Keratinocyte (primary cell): ENCODE results near the gene NLGN4Y. TPM values are rescaled to one million over a fixed set of nuclear protein-coding genes. Genes with fewer than 3 reads are reported as not detected.

Experiments used
- DNase-seq: peaks from one replicate; pipeline ENCODE4 v3.0.0-alpha.2; 2011; ENCODE audit warnings: low read depth, missing footprints, low spot score
- FAIRE-seq: peaks from 2 replicates; lab custom pipeline; 2011; peaks lifted over from hg19 to GRCh38; lab: Jason Lieb, UNC
- H2AFZ ChIP-seq: 2 replicates; pipeline ENCODE4 v1.6.0; 2012; ENCODE audit warnings: low read length, control low read depth, inconsistent platforms; ENCODE audit not compliant: control insufficient read depth
- H3K27ac ChIP-seq: 2 replicates; pipeline ENCODE4 v1.5.1; 2011; ENCODE audit warnings: low read length; ENCODE audit not compliant: control insufficient read depth, insufficient read depth
- H3K27me3 ChIP-seq: 3 replicates; pipeline ENCODE4 v1.6.0; 2011; ENCODE audit warnings: low read length; ENCODE audit not compliant: control insufficient read depth, insufficient read depth; ENCODE audit errors: extremely low read depth
- H3K36me3 ChIP-seq, 2 experiments: 2 replicates in 1 of 2; 3 replicates in 1 of 2; pipeline ENCODE4 v1.5.1; 2011; ENCODE audit warnings: low read length in 2 of 2, mild to moderate bottlenecking in 1 of 2; ENCODE audit not compliant: control insufficient read depth in 2 of 2, insufficient read depth in 2 of 2; ENCODE audit errors: extremely low read depth in 1 of 2
- H3K4me1 ChIP-seq: 3 replicates; pipeline ENCODE4 v1.5.1; 2011; ENCODE audit warnings: low read length; ENCODE audit not compliant: control insufficient read depth, insufficient read depth; ENCODE audit errors: extremely low read depth
- H3K4me2 ChIP-seq: 3 replicates; pipeline ENCODE4 v1.6.0; 2011; ENCODE audit warnings: low read depth, low read length; ENCODE audit not compliant: control insufficient read depth, insufficient read depth; ENCODE audit errors: extremely low read depth
- H3K4me3 ChIP-seq, 3 experiments: fragments of 200-600 bp in 1 of 3; sonication (generic) in 1 of 3; 2 replicates in 2 of 3; 3 replicates in 1 of 3; pipeline ENCODE4 v1.5.1; 2011 to 2016; ENCODE audit warnings: low read length in 3 of 3, mild to moderate bottlenecking in 3 of 3, control low read depth in 2 of 3, inconsistent platforms in 1 of 3, low read depth in 1 of 3, mixed read lengths in 1 of 3, mixed run types in 1 of 3, moderate library complexity in 1 of 3; ENCODE audit not compliant: control insufficient read depth in 2 of 3, insufficient read depth in 2 of 3; ENCODE audit errors: extremely low read depth in 1 of 3
- H3K79me2 ChIP-seq: 2 replicates; pipeline ENCODE4 v1.6.0; 2012; ENCODE audit warnings: low read length; ENCODE audit not compliant: control insufficient read depth, insufficient read depth
- H3K9ac ChIP-seq: 3 replicates; pipeline ENCODE4 v1.6.0; 2011; ENCODE audit warnings: low read length; ENCODE audit not compliant: control insufficient read depth, insufficient read depth; ENCODE audit errors: extremely low read depth
- H3K9me1 ChIP-seq: 3 replicates; pipeline ENCODE4 v1.6.0; 2011; ENCODE audit warnings: low read length; ENCODE audit not compliant: control insufficient read depth, insufficient read depth; ENCODE audit errors: extremely low read depth
- H3K9me3 ChIP-seq: 2 replicates; pipeline ENCODE4 v1.5.1; 2012; ENCODE audit warnings: low read depth, low read length; ENCODE audit not compliant: control insufficient read depth
- H4K20me1 ChIP-seq: 3 replicates; pipeline ENCODE4 v1.6.0; 2011; ENCODE audit warnings: low read length; ENCODE audit not compliant: control insufficient read depth, insufficient read depth; ENCODE audit errors: extremely low read depth
- EZH2 ChIP-seq: IDR thresholded peaks from one replicate; pipeline ENCODE4 v1.6.1; 2012; ENCODE audit warnings: inconsistent platforms, mild to moderate bottlenecking, low read length, moderate library complexity
- dilution Hi-C: fragments of 300-500 bp; cut with MboI; formaldehyde crosslinking; loops from one replicate; pipeline ENCODE4 v1.7.0; 2020; ENCODE audit warnings: low sequenced_read_pairs; ENCODE audit not compliant: extremely low pct_ligation_motif_present
- polyA plus RNA-seq, 5 experiments: library from polyadenylated mRNA; depleted of rRNA in 3 of 5; stranded (reverse) in 3 of 5; stranded (forward) in 1 of 5; unstranded in 1 of 5; fragments of >200 nt; gene quantifications; 1 replicate in 1 of 5; 2 replicates in 3 of 5; 3 replicates in 1 of 5; pipeline versions ENCODE4 v1.2.1 to v1.2.3, GENCODE V29; 2011 to 2012; ENCODE audit warnings: missing spikeins in 2 of 5, low read depth in 1 of 5, low replicate concordance in 1 of 5
- TF ChIP-seq, protein P1 (sequence below), 3 experiments: IDR thresholded peaks in 1 of 3; conservative IDR thresholded peaks in 1 of 3; optimal IDR thresholded peaks in 1 of 3; 2 replicates in 2 of 3; 3 replicates in 1 of 3; pipeline versions ENCODE3 to v1.5.1; 2011; ENCODE audit warnings: low read length in 3 of 3, mild to moderate bottlenecking in 3 of 3, moderate library complexity in 2 of 3, control low read depth in 1 of 3, inconsistent platforms in 1 of 3; ENCODE audit not compliant: insufficient read depth in 2 of 3; ENCODE audit errors: extremely low read depth in 1 of 3

NLGN4Y gene
- polyA plus RNA-seq, 1 donor (not counting 4 experiments of a cell fraction or from before 2014, with no cell fraction given) = not detected

DNA sequence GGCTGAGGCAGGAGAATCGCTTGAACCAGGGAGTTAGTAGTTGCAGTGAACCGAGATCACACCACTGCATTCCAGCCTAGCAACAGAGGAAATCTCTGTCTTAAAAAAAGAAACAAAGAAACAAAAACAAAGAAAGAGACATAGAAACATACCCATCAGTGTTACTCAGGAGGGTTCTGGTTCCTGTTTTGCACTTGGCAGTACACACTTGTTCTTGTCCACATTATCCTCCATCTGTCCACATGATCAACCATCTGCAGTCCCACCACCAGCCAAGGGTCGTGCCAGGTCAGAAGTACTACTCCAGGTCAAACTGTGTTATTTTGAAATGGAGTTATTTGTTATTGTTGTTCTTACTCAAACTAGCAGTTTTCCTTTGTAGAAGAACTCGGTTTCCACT lies 62.4 kb downstream of the NLGN4Y start:
- H3K36me3 ChIP-seq = no peaks in the 10 kb centered on the region
- DNase-seq (no peak), FAIRE-seq (no peak)
- H3K9me1 ChIP-seq = no peaks in the 10 kb centered on the region
- dilution Hi-C loops = no loop called here
- H3K27me3 ChIP-seq = no peaks in the 10 kb centered on the region
- H3K79me2 ChIP-seq = no peaks in the 10 kb centered on the region
- no peaks in the 10 kb centered on the region for H4K20me1 ChIP-seq
- H3K9me3 ChIP-seq = no peaks in the 10 kb centered on the region
- no peak overlapping the region for H3K4me2 ChIP-seq
- TF ChIP-seq EZH2 = no peak
- TF ChIP-seq, protein P1, sequence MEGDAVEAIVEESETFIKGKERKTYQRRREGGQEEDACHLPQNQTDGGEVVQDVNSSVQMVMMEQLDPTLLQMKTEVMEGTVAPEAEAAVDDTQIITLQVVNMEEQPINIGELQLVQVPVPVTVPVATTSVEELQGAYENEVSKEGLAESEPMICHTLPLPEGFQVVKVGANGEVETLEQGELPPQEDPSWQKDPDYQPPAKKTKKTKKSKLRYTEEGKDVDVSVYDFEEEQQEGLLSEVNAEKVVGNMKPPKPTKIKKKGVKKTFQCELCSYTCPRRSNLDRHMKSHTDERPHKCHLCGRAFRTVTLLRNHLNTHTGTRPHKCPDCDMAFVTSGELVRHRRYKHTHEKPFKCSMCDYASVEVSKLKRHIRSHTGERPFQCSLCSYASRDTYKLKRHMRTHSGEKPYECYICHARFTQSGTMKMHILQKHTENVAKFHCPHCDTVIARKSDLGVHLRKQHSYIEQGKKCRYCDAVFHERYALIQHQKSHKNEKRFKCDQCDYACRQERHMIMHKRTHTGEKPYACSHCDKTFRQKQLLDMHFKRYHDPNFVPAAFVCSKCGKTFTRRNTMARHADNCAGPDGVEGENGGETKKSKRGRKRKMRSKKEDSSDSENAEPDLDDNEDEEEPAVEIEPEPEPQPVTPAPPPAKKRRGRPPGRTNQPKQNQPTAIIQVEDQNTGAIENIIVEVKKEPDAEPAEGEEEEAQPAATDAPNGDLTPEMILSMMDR (optimal IDR thresholded peaks at IDR 0.05 in 1 of 3, IDR thresholded peaks at IDR 0.05 in 1 of 3, conservative IDR thresholded peaks at IDR 0.05 in 1 of 3; ENCODE audit: extremely low read depth in 1 of 3, insufficient read depth in 2 of 3, low read length in 3 of 3) = no peak
- no peak overlapping the region for H3K4me3 ChIP-seq
- no peaks in the 10 kb centered on the region for H3K4me1 ChIP-seq
- no peak overlapping the region for H3K9ac ChIP-seq
- no peak overlapping the region for H2AFZ ChIP-seq
- H3K27ac ChIP-seq = no peak overlapping the region

DNA sequence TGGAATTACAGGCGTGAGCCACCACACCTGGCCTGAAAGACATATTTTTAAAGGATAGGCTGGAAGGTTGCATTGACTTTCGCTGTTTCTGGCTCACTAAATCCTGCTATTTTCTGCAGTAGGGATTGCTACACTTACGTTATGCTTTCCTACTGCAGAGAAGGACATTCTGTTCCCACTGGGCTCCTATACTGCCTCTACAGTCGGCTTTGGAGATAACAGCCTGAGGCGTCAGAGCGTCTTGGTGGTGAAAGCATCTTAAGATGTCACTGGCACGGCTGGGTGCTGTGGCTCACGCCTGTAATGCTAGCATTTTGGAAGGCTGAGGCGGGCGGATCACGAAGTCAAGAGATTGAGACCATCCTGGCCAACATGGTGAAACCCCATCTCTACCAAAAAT lies 77.0 kb downstream of the NLGN4Y start:
- H3K27ac ChIP-seq = no peak overlapping the region
- H3K4me3 ChIP-seq = no peak overlapping the region
- H3K4me1 ChIP-seq = no peaks in the 10 kb centered on the region
- FAIRE-seq (no peak), DNase-seq (no peak)
- no peak overlapping the region for H2AFZ ChIP-seq
- no peaks in the 10 kb centered on the region for H3K9me3 ChIP-seq
- no peak overlapping the region for H3K4me2 ChIP-seq
- no peaks in the 10 kb centered on the region for H3K79me2 ChIP-seq
- H3K9ac ChIP-seq = no peak overlapping the region
- no peaks in the 10 kb centered on the region for H3K36me3 ChIP-seq
- TF ChIP-seq, protein P1 (optimal IDR thresholded peaks at IDR 0.05 in 1 of 3, IDR thresholded peaks at IDR 0.05 in 1 of 3, conservative IDR thresholded peaks at IDR 0.05 in 1 of 3; ENCODE audit: extremely low read depth in 1 of 3, insufficient read depth in 2 of 3, low read length in 3 of 3) = no peak
- TF ChIP-seq EZH2 = no peak
- no peaks in the 10 kb centered on the region for H3K27me3 ChIP-seq
- no peaks in the 10 kb centered on the region for H4K20me1 ChIP-seq
- dilution Hi-C loops = no loop called here
- no peaks in the 10 kb centered on the region for H3K9me1 ChIP-seq
